GM19468 (cell line): ENCODE results near the gene USP7.
"Not testable (repeated sequence)": the region's sequence is repeated elsewhere in the genome, so short reads cannot be mapped to it uniquely, and the experiment has no call there.

Experiments used
- ATAC-seq: cut with Tn5 transposase; IDR thresholded peaks from one replicate; pipeline ENCODE4 v1.9.1; 2021; ENCODE audit warnings: mild to moderate bottlenecking, moderate library complexity, moderate number of reproducible peaks; ENCODE audit not compliant: unreplicated experiment; ENCODE audit errors: extremely low read depth

USP7 gene

DNA sequence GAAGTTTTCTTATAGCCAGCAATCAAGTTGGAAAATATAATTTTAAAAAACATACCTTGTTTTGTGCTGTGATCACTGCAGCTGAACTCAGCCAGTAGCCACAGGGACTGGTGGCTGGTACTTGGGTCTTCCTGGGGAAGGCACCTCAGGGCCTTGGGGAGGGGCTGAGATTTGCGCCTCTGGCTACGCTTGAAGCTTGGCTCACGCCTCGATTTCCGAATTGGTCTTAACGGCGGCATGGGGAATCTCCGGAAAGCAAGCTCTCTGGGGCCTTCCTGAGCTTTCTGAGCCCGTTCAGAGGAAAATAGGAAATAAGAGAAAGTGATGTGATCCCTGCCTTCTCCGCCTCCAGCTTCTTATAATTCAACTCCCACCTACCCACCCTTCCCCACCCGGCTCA is 11.3 kb upstream of the USP7 start:
- ATAC-seq, result no peak

DNA sequence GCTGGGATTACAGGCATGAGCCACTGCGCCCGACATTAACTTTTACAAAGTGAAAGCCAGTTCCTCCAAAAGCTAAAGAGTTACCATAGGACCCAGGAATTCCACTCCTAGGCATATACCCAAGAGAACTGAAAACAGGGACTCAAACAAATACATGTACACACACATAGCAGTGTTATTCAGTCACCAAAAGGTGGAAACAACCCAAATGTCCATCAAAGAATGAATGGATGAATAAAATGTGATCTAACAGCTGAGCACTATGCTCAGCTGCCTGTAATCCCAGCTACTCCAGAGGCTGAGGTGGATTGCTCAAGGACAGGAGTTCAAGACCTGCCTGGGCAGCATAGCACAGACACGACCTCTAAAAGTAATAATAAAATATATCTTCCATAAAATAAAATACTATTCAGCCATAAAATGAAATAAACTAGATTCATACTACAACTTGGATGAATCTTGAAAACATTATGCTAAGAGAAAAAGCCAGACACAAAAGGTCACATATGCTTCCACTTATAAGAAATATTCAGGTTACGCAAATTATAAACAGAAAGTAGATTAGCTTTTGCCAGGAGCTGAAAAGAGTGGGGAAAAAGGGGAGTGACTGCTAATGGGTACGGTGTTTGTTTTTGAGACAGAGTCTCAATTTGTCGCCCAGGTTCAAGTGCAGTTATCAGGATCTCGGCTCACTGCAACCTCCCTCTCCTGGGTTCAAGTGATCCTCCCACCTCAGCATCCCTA is 9.3 kb upstream of the USP7 start:
- no peak for ATAC-seq

DNA sequence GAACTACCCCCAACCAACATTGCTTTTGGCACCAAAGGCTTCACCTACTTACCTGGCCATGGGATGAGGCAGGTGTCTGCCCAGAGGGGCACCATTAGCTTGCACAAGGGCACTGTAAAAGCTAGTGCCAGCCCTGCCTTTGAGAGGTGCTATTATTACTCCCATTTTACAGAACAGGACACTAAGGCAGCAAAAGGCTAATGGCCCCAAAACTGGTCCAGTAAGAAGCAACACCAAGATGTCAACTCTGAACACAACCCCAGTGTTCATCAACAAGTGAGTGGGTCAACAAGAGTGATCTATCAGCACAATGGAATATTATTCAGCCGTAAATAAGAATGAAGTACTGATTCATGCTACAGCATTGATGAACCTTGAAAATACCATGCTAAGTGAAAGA is 7.7 kb upstream of the USP7 start:
- ATAC-seq, result no peak

DNA sequence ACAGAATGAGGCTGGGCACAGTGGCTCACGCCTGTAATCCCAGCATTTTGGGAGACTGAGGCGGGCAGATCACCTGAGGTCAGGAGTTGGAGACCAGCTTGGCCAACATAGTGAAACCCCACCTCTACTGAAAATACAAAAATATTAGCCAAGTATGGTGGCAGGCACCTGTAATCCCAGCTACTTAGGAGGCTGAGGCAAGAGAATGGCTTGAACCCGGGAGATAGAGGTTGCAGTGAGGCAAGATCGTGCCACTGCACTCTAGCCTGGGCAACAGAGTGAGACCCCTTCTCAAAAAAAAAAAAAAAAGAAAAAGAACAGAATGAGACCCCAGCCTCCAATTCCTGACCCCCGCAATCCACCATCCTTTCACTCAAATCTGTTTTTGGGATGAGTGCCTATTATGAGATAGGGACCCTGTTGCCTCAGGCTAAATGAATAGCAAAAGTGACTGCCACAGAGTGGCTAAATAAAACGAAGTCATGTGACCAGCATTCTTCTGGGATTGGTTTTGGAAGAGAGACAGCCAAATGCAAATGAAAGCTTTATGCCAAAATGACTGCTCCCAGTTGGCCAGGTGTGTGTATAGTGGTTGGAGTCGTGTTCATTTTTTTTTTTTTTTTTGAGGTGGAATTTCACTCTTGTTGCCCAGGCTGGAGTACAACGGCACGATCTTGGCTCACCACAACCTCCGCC is 5.6 kb upstream of the USP7 start:
- ATAC-seq, result not testable (repeated sequence)

DNA sequence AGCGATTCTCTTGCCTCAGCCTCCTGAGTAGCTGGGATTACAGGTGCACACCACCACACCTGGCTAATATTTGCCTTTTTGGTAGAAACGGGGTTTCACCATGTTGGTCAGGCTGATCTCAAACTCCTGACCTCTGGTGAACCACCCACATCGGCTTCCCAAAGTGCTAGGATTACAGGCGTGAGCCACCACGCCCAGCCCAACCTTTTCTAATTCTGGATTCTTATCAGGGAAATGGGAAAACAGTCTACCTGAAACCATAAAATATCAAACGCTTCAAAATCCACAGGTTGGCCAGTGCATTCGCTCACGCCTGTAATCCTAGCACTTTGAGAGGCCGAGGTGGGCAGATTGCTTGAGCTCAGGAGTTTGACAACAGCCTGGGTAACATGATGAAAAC is 4.3 kb upstream of the USP7 start:
- ATAC-seq, result not testable (repeated sequence)

DNA sequence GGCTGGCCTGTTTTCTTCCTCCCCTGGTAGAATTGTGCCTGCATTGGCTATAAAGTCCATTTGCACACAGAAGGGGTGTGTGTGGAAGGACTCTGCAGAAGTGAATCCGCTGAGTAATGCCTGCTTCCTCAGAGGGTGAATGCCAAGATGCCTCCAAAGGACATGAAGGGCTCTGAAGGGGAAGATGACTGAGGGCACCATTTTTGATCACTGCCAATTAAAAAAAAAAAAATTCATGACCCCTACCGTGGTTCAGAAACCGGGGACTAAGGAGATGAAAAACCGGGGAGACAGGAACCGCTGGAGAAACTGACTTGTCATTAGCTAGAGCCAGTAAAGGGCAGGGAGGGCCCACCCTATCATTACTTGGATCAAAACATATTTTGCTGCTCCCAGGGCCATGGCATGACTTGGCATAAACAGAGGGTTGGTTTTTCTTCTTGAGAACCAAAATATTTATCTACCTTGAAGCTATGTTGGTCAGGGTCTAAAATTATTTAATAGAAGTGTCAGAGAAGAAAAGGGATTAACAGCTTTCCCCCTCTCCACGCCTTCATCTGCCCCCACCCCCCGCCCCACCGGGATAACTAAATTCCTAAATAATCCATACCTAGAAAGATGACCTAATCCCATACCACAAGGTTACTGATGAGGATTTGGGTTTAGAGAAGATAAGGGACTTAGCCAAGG is 3.6 kb upstream of the USP7 start:
- ATAC-seq, result no peak

DNA sequence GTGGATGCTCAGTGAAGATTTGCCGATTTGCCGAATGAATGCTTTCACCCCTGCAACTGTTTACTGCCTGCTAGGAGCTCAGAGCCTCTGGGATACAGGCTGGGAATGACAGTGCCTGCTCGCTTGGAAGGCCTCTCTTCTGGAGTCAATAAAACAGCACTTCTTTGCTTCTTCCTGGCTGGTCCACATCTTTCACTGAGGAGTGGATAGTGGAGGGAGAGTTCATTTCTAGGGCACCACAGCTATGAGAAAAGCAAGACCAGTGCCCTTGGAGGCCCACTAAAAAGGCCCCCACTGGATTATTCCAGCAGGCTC is 3.1 kb upstream of the USP7 start:
- ATAC-seq, result no peak

DNA sequence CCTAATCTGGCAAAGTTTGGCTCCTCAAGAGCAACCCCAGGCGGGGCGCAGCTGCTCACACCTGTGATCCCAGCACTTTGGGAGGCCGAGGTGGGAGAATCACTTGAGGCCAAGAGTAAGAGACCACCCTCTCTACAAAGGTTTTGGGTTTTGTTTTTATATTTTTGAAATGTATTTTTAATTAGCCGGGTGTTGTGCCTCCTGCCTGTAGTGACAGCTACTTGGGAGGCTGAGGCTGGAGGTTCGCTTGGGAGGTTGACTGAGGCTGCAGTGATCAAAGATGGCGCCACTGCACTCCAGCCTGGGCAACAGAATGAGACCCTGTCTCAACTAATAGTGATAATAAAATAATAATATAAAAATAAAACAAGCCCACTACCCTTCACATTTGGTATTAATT is 756 bp upstream of the USP7 start:
- ATAC-seq, result no peak

DNA sequence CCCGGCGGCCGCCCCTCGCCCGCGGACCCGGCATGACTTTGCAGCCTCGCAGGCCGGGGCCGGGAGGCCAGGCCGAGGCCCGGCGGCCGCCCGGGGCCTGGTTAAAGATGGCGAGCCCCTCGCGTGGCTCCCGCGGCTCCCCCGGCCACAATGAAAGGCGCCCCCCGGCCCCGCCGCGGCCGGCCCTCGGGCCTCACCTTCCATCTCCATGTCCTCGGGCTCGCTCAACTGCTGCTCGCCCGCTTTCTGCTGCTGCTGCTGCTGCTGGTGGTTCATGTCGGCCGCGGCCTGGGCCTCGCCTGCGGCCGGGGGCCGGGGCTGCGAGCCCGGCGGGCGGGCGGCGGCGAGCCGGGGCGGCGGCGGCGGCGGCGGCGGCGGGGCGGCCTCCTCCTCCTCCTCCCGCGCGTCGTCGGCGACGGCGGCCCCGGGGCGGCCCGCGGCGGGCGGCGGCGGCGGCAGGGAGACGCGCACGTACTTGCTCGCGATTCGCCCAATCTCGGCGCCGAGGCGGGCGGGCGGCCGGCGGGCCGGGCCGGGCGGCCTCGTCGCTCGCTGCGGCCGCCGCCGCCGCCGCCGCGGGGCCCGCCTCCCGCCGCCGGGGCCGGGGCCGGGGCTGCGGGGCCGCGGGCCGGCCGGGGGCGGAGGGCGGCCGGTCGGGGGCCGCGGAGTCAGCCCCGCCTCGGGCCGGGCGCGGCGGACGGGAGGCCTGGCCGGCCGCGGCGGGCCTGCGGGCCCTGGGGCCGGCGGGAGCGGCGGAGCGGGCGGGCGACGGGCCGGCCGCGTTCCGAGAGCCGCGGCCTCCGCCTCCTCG is 491 bp downstream of the USP7 start:
- ATAC-seq, result no peak

DNA sequence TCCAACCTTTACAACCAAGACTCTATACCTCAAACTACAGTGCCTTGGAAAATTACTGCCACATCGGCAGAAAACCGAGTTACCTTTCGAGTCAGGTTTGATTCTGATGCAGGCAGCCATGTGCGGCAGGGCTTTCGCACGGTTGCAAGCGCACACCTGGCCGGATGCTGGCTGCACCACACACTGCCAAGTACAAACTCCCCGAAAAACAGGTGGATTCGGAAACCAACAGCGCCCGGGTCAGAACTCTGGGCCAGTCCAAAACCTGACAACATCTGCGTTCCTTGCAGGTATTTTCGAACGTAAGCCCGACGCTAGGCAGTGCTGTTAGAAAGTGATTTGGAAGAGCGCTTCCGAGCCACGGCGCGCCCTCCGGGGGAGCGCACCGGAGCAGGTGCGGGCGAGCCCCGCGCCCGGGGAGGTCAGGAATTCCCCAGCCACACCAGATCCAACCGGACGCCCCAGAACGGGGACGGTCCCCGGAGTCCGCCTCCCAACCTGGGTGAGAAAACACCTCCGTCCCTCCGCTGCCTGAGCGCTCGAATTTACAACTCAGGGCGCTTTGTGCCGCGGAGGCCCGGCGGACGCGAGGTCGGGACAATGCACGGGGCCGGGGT is 1.2 kb downstream of the USP7 start:
- no peak for ATAC-seq

DNA sequence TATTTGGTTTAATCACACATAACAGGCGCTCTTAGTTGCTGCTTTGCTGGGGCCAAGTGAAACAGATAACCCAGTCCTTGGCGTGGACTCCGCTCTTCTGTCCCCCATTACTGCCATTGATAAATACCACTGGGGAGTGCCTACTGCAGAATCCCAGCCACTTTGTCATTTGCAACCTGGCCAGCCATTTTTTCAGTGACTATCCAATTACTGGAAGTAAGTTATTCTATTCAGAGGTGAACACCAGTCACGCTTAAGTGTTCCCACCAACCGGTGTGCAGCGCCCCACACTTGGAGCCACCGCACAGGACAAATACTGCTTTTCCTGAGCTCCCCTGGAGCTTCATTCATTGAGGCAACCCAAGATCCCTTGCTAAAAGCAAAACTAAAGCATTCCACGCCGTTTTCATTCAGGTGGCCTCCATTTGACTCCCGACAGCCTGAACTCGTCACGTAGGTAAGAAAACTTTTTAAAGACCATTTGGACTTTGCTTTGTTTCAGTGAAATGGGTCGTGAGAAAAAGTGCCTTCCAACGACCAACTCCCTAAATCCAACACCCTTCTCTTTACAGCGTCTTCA is 1.8 kb downstream of the USP7 start:
- no peak for ATAC-seq

DNA sequence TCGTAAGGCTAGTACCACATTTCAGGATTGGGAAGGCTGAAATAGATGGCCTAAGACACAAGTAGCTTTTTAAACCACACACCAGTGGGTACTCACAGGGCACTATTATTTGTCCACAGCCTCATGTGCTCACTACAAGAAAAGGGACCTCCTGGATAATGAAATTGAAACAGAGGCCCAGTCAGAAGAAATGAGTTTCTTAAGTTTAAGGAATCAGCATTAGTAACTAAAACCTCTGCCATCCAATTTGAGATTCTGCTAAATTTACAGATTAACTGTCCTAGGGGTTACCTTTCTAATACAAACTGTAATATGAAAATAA is 3.0 kb downstream of the USP7 start:
- ATAC-seq, result no peak

DNA sequence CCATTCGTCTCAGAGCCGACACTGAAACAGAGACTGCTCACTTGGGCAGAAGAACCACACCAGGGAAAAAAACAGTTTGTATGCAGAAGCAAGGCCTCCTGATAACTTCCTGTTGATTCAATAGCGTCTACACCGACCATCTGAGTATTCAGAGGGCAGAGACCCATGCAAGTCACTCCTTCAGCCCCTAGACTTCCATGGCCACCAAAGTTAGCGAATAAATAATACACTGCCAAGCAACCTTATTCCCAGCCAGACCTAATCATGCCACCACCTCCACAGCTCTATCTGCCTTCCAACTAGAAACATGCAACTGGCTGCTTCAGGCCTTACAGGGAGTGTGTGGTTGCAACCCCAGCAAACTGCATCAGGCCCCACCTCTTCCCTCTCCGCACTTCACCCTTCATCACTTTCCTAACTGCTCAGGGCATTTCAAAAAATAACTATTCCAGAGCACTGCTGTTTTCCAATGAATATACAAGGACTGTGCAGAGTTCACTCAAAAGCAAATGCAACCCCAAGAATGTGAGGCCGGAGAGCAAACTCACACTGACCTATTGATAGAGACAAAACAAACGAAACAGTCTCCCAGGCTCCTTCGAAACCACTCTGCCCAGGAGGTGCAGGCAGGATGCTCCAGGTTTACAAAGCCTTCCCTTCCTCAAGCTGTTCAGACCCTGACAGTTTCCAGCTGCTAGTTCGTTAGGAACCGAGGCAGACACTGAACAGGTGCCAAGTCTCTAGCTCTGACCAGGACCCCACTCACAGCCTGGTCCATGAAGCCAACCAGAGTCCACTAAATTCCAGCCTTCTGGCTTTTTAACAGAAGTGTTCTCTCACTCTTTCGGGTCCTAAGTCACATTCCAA is 3.6 kb downstream of the USP7 start:
- no peak for ATAC-seq

DNA sequence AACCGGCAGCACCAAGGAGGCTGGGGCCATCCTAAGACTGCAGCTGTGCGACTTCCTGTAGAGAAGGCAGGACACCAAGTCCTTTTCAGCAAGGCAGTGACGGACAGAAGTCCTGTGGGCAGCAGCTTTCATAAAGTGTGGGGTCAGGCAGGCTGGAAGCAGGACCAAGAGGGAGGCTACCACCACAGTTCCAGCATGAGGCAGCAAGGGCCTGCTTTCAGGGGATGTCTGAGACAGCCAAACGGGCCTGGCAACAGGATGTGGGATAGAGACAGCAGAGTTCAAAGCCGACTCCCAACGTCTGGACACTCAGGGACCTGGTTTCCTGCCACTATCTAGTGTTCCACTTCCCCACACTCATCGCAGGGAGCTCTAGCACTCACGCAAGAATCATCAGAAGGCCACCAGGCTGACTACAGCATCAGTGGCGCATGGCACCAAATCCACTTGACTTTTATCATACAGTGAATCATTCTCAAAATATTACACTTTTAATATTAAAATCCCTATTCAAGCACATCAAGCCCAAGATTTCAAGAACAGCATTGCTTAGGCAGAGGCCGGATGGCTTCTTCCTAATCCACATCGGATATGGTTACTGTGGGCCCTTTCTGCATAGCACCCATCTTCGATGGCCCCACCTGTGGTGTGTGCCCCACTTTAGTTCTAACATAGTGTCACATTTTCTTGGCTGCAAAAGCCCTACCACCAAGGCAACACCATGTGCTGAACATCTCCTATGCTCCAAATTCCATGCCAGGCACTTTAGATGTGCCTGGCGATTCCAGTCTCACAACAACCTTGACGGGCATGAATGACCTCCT is 5.2 kb downstream of the USP7 start:
- no peak for ATAC-seq

DNA sequence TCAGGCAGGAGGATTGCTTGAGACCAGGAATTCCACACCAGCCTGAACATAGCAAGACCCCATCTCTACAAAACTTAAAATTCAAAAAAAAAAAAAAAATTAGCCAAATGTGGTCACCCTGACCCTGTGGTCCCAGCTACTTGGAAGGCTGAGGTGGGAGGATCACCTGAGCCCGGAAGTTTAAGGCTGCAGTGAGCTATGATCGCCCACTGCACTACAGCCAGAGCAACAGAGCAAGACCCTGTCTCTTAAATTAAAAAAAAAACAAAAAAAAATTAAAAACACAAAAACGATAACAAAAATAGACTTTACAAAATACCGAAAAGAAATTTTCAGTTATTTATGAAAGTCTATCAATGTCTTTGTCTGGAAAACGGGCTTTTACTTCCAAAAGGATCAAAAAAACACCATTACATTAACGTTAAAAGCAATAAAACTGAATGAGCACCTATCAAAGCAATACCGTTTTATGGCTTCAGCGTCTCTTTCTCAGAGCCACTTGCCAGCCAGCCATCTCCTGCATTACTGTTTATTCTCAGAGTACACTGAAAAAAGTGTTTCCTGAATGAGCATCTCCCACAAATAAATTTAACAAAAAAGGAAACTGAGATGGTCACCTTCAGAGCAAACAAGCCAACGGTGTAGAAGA is 6.1 kb downstream of the USP7 start:
- ATAC-seq, result no peak

DNA sequence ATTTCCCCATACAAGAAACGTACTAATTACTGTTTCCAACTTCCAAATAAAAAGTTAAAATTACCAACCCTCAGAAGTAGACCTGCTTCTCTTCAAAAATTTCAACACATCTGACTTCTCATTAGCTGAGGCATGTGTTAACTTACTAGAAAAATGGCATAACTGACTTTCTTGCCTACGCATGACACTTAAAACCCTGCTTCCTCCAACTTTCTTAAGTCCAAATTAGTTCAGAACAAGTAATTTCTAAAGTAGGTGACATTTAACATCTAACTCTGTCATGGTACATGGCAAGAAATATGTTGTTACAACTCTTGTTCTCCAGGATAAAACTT is 6.7 kb downstream of the USP7 start:
- no peak for ATAC-seq

DNA sequence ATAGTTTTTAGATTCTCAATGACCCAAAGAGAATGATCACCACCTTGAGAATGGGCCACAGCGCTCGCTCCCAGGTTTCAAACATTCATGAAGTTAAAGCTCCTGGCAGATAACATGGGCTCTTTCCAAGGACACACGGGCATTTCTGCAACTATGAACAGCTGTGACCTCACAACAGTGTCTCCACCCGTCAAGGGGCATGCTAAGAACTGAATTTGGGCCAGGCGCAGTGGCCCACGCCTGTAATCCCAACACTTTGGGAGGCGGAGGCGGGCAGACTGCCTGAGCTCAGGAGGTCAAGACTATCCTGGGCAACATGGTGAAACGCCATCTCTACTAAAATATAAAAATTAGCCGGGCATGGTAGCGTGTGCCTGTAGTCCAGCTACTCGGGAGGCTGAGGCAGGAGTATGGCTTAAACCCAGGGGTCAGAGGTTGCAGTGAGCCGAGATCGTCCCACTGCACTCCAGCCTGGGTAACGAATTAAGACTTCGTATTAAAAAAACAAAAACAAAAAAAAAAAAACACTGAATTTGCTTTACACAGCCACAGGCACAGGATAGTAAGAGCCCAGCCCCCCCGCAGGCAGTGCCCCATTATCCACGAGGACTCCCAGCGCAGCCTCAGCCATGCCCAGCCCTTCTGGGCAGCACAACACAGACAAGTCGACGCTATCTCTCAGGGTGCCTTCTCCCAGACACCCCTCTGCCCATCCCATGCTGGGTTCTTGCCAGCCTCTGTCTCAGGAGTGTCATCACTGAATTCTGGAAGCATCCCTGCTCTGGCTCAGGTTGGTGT is 7.2 kb downstream of the USP7 start:
- no peak for ATAC-seq
